Nephron (organoid): ENCODE results near the gene ASIC2.

Source experiments
- H3K27ac Mint-ChIP-seq, 3 experiments: 2 replicates each; pipeline ENCODE4 v1.8.0; 2020; ENCODE audit warnings: mixed read lengths in 3 of 3, mild to moderate bottlenecking in 2 of 3, moderate library complexity in 1 of 3
- H3K27me3 Mint-ChIP-seq: 2 replicates; pipeline ENCODE4 v1.8.0; 2021; ENCODE audit warnings: low read depth, mild to moderate bottlenecking, moderate library complexity, mixed read lengths
- H3K36me3 Mint-ChIP-seq: 2 replicates; pipeline ENCODE4 v1.8.0; 2020; ENCODE audit warnings: low read depth, mixed read lengths
- H3K4me1 Mint-ChIP-seq: 2 replicates; pipeline ENCODE4 v1.8.0; 2020; ENCODE audit warnings: mixed read lengths
- H3K4me3 Mint-ChIP-seq, 3 experiments: 2 replicates each; pipeline ENCODE4 v1.8.0; 2020; ENCODE audit warnings: mild to moderate bottlenecking in 3 of 3, mixed read lengths in 3 of 3, moderate library complexity in 2 of 3
- H3K9me3 Mint-ChIP-seq: 2 replicates; pipeline ENCODE4 v1.8.0; 2020; ENCODE audit warnings: mixed read lengths
- CTCF ChIP-seq, 3 experiments: fragments of 200-600 bp; sonication (generic); IDR thresholded peaks; one replicate each; pipeline ENCODE4 v1.5.0; 2021; ENCODE audit warnings: antibody characterized with exemption in 3 of 3; ENCODE audit not compliant: unreplicated experiment in 3 of 3

Gene ASIC2

GRCh38 chr17:33040461-33040860 is 252.6 kb downstream of the ASIC2 start:
- Mint-ChIP-seq H3K9me3 (peaks cover 2% of the 10 kb centered on the region), H3K27ac (peak overlapping the region in 1 of 3 experiments; percentile 52), H3K27me3 (peaks cover 14% of the 10 kb centered on the region), H3K4me3 (no peak overlapping the region), H3K36me3 (no peaks in the 10 kb centered on the region), H3K4me1 (peaks cover 28% of the 10 kb centered on the region)
- no peak for TF ChIP-seq CTCF (IDR thresholded peaks at IDR 0.05; ENCODE audit: unreplicated experiment in 3 of 3)

GRCh38 chr17:33039874-33040273 is 253.2 kb downstream of the ASIC2 start:
- no peak for TF ChIP-seq CTCF (IDR thresholded peaks at IDR 0.05; ENCODE audit: unreplicated experiment in 3 of 3)
- Mint-ChIP-seq H3K4me3 (no peak overlapping the region), H3K36me3 (no peaks in the 10 kb centered on the region), H3K4me1 (peaks cover 28% of the 10 kb centered on the region), H3K27me3 (peaks cover 11% of the 10 kb centered on the region), H3K27ac (no peak overlapping the region), H3K9me3 (peaks cover 6% of the 10 kb centered on the region)

GRCh38 chr17:33038740-33039139 is 254.4 kb downstream of the ASIC2 start:
- peaks cover 6% of the 10 kb centered on the region for H3K9me3 Mint-ChIP-seq
- peaks cover 28% of the 10 kb centered on the region for H3K4me1 Mint-ChIP-seq
- no peak overlapping the region for H3K4me3 Mint-ChIP-seq
- no peaks in the 10 kb centered on the region for H3K36me3 Mint-ChIP-seq
- H3K27me3 Mint-ChIP-seq, result peaks cover 9% of the 10 kb centered on the region
- no peak overlapping the region for H3K27ac Mint-ChIP-seq
- peak; percentile 64 to 71 (median 71) for TF ChIP-seq CTCF (IDR thresholded peaks at IDR 0.05; ENCODE audit: unreplicated experiment in 3 of 3)

- no peak for TF ChIP-seq CTCF (IDR thresholded peaks at IDR 0.05; ENCODE audit: unreplicated experiment in 3 of 3)
- H3K27ac Mint-ChIP-seq, result no peak overlapping the region
- peaks cover 6% of the 10 kb centered on the region for H3K9me3 Mint-ChIP-seq
- H3K36me3 Mint-ChIP-seq, result no peaks in the 10 kb centered on the region
- no peaks in the 10 kb centered on the region for H3K27me3 Mint-ChIP-seq
- no peak overlapping the region for H3K4me3 Mint-ChIP-seq
- peaks cover 2% of the 10 kb centered on the region for H3K4me1 Mint-ChIP-seq
Measured at GRCh38 chr17:33033176-33033575, 259.9 kb downstream of the ASIC2 start.

- H3K4me1 Mint-ChIP-seq, result peaks cover 13% of the 10 kb centered on the region
- peaks cover 7% of the 10 kb centered on the region for H3K27me3 Mint-ChIP-seq
- H3K4me3 Mint-ChIP-seq, result no peak overlapping the region
- no peak for TF ChIP-seq CTCF (IDR thresholded peaks at IDR 0.05; ENCODE audit: unreplicated experiment in 3 of 3)
- no peaks in the 10 kb centered on the region for H3K36me3 Mint-ChIP-seq
- no peak overlapping the region for H3K27ac Mint-ChIP-seq
- no peaks in the 10 kb centered on the region for H3K9me3 Mint-ChIP-seq
Measured at GRCh38 chr17:33028778-33029177, 264.3 kb downstream of the ASIC2 start.

- no peak overlapping the region for H3K27ac Mint-ChIP-seq
- H3K4me1 Mint-ChIP-seq, result peaks cover 17% of the 10 kb centered on the region
- H3K36me3 Mint-ChIP-seq, result no peaks in the 10 kb centered on the region
- H3K9me3 Mint-ChIP-seq, result no peaks in the 10 kb centered on the region
- peaks cover 7% of the 10 kb centered on the region for H3K27me3 Mint-ChIP-seq
- no peak overlapping the region for H3K4me3 Mint-ChIP-seq
- no peak for TF ChIP-seq CTCF (IDR thresholded peaks at IDR 0.05; ENCODE audit: unreplicated experiment in 3 of 3)
Measured at GRCh38 chr17:33028061-33028460, 265.0 kb downstream of the ASIC2 start.
